Measurements from ENCODE around the gene TYW5.

- TF ChIP-seq CTCF (IDR thresholded peaks at IDR 0.05; ENCODE audit: insufficient read depth, low read length, poor library complexity, severe bottlenecking) (no peak), EZH2phosphoT487 (conservative IDR thresholded peaks at IDR 0.05; ENCODE audit: low read length) (no peak)
These were observed 52.7 kb downstream of the TYW5 start for GRCh38 chr2:199902486-199903110.

Data from SU-DHL-6 (cell line).